C4-2B (cell line): ENCODE measurements around the gene CALHM6.

Experiments
- H3K27ac ChIP-seq: fragments of 450-650 bp; 2 replicates; pipeline ENCODE4 v1.5.1; 2017
- ZFX ChIP-seq: fragments of 450-650 bp; IDR thresholded peaks from 2 replicates; pipeline ENCODE4 v1.6.1; 2017
- TF ChIP-seq, protein P1 (sequence below): fragments of 450-650 bp; conservative IDR thresholded peaks from 2 replicates; pipeline ENCODE4 v1.5.1; 2017; ENCODE audit warnings: mild to moderate bottlenecking

The CALHM6 gene

DNA sequence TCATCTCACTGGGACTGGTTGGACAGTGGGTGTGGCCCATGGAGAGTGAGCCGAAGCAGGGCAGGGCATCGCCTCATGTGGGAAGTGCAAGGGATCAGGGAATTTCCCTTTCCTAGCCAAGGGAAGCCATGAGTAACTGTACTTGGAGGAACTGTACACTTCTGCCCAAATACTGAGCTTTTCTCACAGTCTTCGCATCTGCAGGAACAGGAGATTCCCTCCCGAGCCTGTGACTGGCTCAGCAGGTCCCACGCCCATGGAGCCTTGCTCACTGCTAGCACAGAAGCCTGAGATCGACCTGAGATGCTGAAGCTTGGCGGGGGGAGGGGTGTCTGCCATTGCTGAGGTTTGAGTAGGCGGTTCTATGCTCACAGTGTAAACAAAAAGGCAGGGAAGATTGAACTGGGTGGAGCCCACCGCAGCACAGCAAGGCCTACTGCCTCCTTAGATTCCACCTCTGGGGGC lies 39.8 kb downstream of the CALHM6 start:
- no peak for TF ChIP-seq ZFX
- TF ChIP-seq, protein P1, sequence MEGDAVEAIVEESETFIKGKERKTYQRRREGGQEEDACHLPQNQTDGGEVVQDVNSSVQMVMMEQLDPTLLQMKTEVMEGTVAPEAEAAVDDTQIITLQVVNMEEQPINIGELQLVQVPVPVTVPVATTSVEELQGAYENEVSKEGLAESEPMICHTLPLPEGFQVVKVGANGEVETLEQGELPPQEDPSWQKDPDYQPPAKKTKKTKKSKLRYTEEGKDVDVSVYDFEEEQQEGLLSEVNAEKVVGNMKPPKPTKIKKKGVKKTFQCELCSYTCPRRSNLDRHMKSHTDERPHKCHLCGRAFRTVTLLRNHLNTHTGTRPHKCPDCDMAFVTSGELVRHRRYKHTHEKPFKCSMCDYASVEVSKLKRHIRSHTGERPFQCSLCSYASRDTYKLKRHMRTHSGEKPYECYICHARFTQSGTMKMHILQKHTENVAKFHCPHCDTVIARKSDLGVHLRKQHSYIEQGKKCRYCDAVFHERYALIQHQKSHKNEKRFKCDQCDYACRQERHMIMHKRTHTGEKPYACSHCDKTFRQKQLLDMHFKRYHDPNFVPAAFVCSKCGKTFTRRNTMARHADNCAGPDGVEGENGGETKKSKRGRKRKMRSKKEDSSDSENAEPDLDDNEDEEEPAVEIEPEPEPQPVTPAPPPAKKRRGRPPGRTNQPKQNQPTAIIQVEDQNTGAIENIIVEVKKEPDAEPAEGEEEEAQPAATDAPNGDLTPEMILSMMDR = no peak
- no peak overlapping the region for H3K27ac ChIP-seq

DNA sequence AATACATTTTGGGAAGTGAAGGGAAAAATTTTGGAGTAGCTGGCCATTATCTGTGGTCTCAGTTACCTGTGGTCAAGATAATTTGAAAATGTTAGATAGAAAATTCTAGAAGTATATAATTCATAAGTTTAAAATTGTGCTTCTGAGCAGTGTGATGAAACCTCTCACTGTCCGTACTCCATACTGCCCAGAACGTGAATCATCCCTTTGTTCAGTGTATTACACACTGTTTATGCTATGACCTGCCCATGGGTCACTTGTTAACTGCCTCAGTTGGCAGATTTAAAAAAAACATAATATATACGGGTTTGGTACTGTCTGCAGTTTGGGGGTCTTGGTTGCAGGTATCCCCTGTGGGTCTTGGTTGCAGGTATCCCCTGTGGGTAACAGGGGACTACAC lies 46.1 kb downstream of the CALHM6 start:
- TF ChIP-seq, protein P1 = no peak
- no peak for TF ChIP-seq ZFX
- no peak overlapping the region for H3K27ac ChIP-seq

GRCh38 chr6:116508527-116508926 lies 47.4 kb downstream of the CALHM6 start:
- H3K27ac ChIP-seq = no peak overlapping the region
- TF ChIP-seq, protein P1 = no peak
- no peak for TF ChIP-seq ZFX

DNA sequence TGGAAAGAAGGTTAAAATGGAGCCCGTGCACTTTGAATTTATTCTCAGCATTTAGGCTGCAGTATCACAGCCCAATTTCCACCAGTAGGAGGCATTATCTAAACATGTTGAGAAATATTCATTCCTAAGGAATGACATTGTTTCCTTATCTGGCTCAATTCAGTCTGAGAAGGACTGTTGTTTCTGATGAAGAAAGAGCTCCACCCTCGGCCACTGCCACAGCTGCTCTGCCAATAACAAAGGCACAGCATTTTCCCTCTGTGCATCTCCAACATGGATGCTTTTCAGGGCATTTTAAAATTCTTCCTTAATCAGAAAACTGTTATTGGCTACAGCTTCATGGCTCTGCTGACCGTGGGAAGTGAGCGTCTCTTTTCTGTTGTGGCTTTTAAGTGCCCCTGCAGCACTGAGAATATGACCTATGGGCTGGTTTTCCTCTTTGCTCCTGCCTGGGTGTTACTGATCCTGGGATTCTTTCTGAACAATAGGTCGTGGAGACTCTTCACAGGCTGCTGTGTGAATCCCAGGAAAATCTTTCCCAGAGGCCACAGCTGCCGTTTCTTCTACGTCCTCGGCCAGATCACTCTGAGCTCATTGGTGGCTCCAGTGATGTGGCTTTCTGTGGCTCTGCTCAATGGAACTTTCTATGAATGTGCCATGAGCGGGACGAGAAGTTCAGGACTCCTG lies 50.4 kb downstream of the CALHM6 start, which contains the start of gene CALHM5:
Gene CALHM5 (plus strand): TSS at position 216 of the 687 bp plus-strand sequence. CDS start 58 bp downstream, at position 274.
- TF ChIP-seq, protein P1 = peak; percentile 60
- no peak for TF ChIP-seq ZFX
- no peak within 1 kb of the TSS for H3K27ac ChIP-seq

- no peak for TF ChIP-seq ZFX
- TF ChIP-seq, protein P1 = no peak
- H3K27ac ChIP-seq = no peak overlapping the region
These were observed 51.0 kb downstream of the CALHM6 start for GRCh38 chr6:116512111-116512559.

GRCh38 chr6:116512734-116513133 lies 51.6 kb downstream of the CALHM6 start:
- TF ChIP-seq ZFX = no peak
- TF ChIP-seq, protein P1 = no peak

More at GRCh38 chr6:116512734-116513133, 51.6 kb downstream of the CALHM6 start:
- H3K27ac ChIP-seq = no peak overlapping the region
